Endothelial cell (in vitro differentiated cells): Measurements from ENCODE around the gene NCAPG. TPM values are rescaled to one million over a fixed set of nuclear protein-coding genes. Genes with fewer than 3 reads are reported as not detected.
"Not testable (repeated sequence)": the region's sequence is repeated elsewhere in the genome, so short reads cannot be mapped to it uniquely, and the experiment has no call there.

Source experiments
- DNase-seq: peaks from one replicate; pipeline ENCODE4 v3.0.0; 2021; ENCODE audit warnings: low spot score
- H3K27ac Mint-ChIP-seq: one replicate; pipeline ENCODE4 v1.8.0; 2021; ENCODE audit warnings: mixed read lengths, inconsistent platforms; ENCODE audit not compliant: unreplicated experiment
- H3K27me3 Mint-ChIP-seq: one replicate; pipeline ENCODE4 v1.8.0; 2021; ENCODE audit warnings: mild to moderate bottlenecking, moderate library complexity, mixed read lengths, inconsistent platforms; ENCODE audit not compliant: unreplicated experiment
- H3K36me3 Mint-ChIP-seq: one replicate; pipeline ENCODE4 v1.8.0; 2021; ENCODE audit warnings: mild to moderate bottlenecking, low read depth, mixed read lengths, inconsistent platforms; ENCODE audit not compliant: unreplicated experiment
- H3K4me1 Mint-ChIP-seq: one replicate; pipeline ENCODE4 v1.8.0; 2021; ENCODE audit warnings: mild to moderate bottlenecking, mixed read lengths, inconsistent platforms; ENCODE audit not compliant: unreplicated experiment
- H3K4me3 Mint-ChIP-seq: one replicate; pipeline ENCODE4 v1.8.0; 2021; ENCODE audit warnings: mild to moderate bottlenecking, mixed read lengths, inconsistent platforms; ENCODE audit not compliant: unreplicated experiment
- H3K9me3 Mint-ChIP-seq: one replicate; pipeline ENCODE4 v1.8.0; 2021; ENCODE audit warnings: mixed read lengths, inconsistent platforms; ENCODE audit not compliant: unreplicated experiment
- CTCF ChIP-seq: fragments of 200-600 bp; sonication (generic); IDR thresholded peaks from one replicate; pipeline ENCODE4 v1.5.0; 2021; ENCODE audit warnings: antibody characterized with exemption; ENCODE audit not compliant: unreplicated experiment
- total RNA-seq: library from RNA; stranded (reverse); fragmentation: NEBNext Ultra II Directional; extraction: Animal tissue kit (Norgen Biotek cat#: 25700); gene quantifications from one replicate; pipeline ENCODE4 v1.2.1, GENCODE V29; 2021; ENCODE audit not compliant: unreplicated experiment

Gene NCAPG
- total RNA-seq, 1 donor from 2014 or later, result 7.1 TPM

DNA sequence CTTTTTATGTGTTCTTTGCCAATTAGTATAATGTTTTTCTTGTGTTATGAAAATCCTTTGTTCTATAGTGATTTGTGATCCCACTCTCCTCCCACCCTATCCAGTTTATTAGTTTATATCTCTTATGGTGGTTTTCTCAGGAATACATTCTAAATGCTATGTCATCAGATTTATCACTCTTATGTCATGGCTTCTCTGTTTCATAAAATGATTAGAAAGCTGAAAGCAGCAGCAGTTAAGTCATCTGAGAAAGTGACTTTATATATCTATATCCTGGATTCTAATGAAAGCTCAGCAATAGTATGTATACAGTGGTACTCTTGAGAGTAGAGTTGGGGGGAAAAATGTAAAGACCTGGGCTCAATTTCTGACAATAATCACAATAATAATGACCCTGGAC is 41.2 kb downstream of the NCAPG start:
- Mint-ChIP-seq H3K27ac (no peak overlapping the region), H3K27me3 (no peaks in the 10 kb centered on the region), H3K4me3 (no peak overlapping the region), H3K36me3 (no peaks in the 10 kb centered on the region), H3K9me3 (no peaks in the 10 kb centered on the region), H3K4me1 (no peaks in the 10 kb centered on the region)
- no peak for DNase-seq
- TF ChIP-seq CTCF, result no peak

- no peaks in the 10 kb centered on the region for H3K4me1 Mint-ChIP-seq
- no peaks in the 10 kb centered on the region for H3K36me3 Mint-ChIP-seq
- H3K27me3 Mint-ChIP-seq, result no peaks in the 10 kb centered on the region
- DNase-seq, result no peak
- no peak for TF ChIP-seq CTCF
- H3K27ac Mint-ChIP-seq, result no peak overlapping the region
- no peaks in the 10 kb centered on the region for H3K9me3 Mint-ChIP-seq
- H3K4me3 Mint-ChIP-seq, result no peak overlapping the region
Observed at GRCh38 chr4:17854036-17854435, 43.3 kb downstream of the NCAPG start.

- Mint-ChIP-seq H3K4me3 (no peak overlapping the region), H3K27ac (no peak overlapping the region)
Observed at GRCh38 chr4:17859793-17860406, 49.1 kb downstream of the NCAPG start.

GRCh38 chr4:17861906-17862305 is 51.1 kb downstream of the NCAPG start:
- DNase-seq, result not testable (repeated sequence)

More at GRCh38 chr4:17859793-17860406, 49.1 kb downstream of the NCAPG start:
- TF ChIP-seq CTCF, result no peak
- Mint-ChIP-seq H3K27me3 (peaks cover 5% of the 10 kb centered on the region), H3K36me3 (peaks cover 24% of the 10 kb centered on the region), H3K4me1 (no peaks in the 10 kb centered on the region), H3K9me3 (peaks cover 7% of the 10 kb centered on the region)
- no peak for DNase-seq

GRCh38 chr4:17865866-17866363 is 55.1 kb downstream of the NCAPG start:
- H3K36me3 Mint-ChIP-seq, result peaks cover 20% of the 10 kb centered on the region

More at GRCh38 chr4:17861906-17862305, 51.1 kb downstream of the NCAPG start:
- H3K4me3 Mint-ChIP-seq, H3K27ac Mint-ChIP-seq, H3K4me1 Mint-ChIP-seq, H3K9me3 Mint-ChIP-seq, H3K27me3 Mint-ChIP-seq: not testable (repeated sequence)
- peaks cover 24% of the 10 kb centered on the region for H3K36me3 Mint-ChIP-seq

More at GRCh38 chr4:17865866-17866363, 55.1 kb downstream of the NCAPG start:
- Mint-ChIP-seq H3K27me3 (peaks cover 2% of the 10 kb centered on the region), H3K27ac (no peak overlapping the region), H3K9me3 (peaks cover 7% of the 10 kb centered on the region), H3K4me3 (no peak overlapping the region), H3K4me1 (no peaks in the 10 kb centered on the region)
- TF ChIP-seq CTCF, result no peak
- no peak for DNase-seq
